Uterus (tissue), 4 donors: ENCODE results near the gene ALDH8A1. TPM values are rescaled to one million over a fixed set of nuclear protein-coding genes. Genes with fewer than 3 reads are reported as not detected.
"Not testable (repeated sequence)": the region's sequence is repeated elsewhere in the genome, so short reads cannot be mapped to it uniquely, and the experiment has no call there.

ENCODE experiments used
- DNase-seq, 2 donors: peaks; one replicate each; pipeline ENCODE4 v3.0.0-alpha.2; 2019 to 2020
- H3K27ac ChIP-seq, 2 donors: fragments of 200-600 bp; sonication (generic); 1 replicate in 1 of 2; 2 replicates in 1 of 2; pipeline ENCODE4 v1.5.1; 2016 to 2018
- H3K27me3 ChIP-seq, 2 donors: fragments of 200-600 bp; sonication (generic); one replicate each; pipeline ENCODE4 v1.5.1; 2018 to 2019; ENCODE audit warnings: control low read depth in 1 of 2
- H3K36me3 ChIP-seq, 2 donors: fragments of 200-600 bp; sonication (generic); one replicate each; pipeline ENCODE4 v1.5.1; 2019; ENCODE audit warnings: control low read depth in 1 of 2
- H3K4me1 ChIP-seq, 2 donors: fragments of 200-600 bp; sonication (generic); one replicate each; pipeline ENCODE4 v1.5.1; 2018 to 2019; ENCODE audit warnings: control low read depth in 1 of 2
- H3K4me3 ChIP-seq, 2 donors: fragments of 200-600 bp; sonication (generic); 1 replicate in 1 of 2; 2 replicates in 1 of 2; pipeline ENCODE4 v1.5.1; 2018 to 2019; ENCODE audit warnings: mild to moderate bottlenecking in 1 of 2
- H3K9me3 ChIP-seq, 2 donors: fragments of 200-600 bp; sonication (generic); one replicate each; pipeline ENCODE4 v1.5.1; 2019; ENCODE audit warnings: control low read depth in 1 of 2
- CTCF ChIP-seq, 4 experiments: fragments of 200-600 bp in 2 of 4; fragments of 450-650 bp in 2 of 4; sonication (generic) in 2 of 4; IDR thresholded peaks; one replicate each; pipeline ENCODE4 v1.5.1; 2016 to 2019; ENCODE audit warnings: antibody characterized with exemption in 4 of 4, mild to moderate bottlenecking in 2 of 4, moderate library complexity in 1 of 4
- POLR2A ChIP-seq, 2 donors: fragments of 450-650 bp; IDR thresholded peaks; one replicate each; pipeline ENCODE4 v1.6.1; 2016; ENCODE audit warnings: antibody characterized with exemption in 2 of 2, mild to moderate bottlenecking in 1 of 2, moderate library complexity in 1 of 2
- intact Hi-C: fragments of 100-400 bp; cut with DNase I; formaldehyde crosslinking; loops from one replicate; pipeline ENCODE4 v1.15.1; 2023; ENCODE audit warnings: low total_unique reads
- total RNA-seq, 4 donors: library from RNA; depleted of rRNA in 3 of 4; stranded (reverse); fragments of >200 nt in 3 of 4; gene quantifications; one replicate each; pipeline versions ENCODE4 v1.1.0 to v1.2.4, GENCODE V29; 2014 to 2023
- donor health status: DM: yes; HTN: yes; CAD: no.

The ALDH8A1 gene
- total RNA-seq, 4 donors from 2014 or later, result 0.55 to 1.4 TPM; not detected in 2

- Histone ChIP-seq H3K36me3 (no peaks in the 10 kb centered on the region), H3K9me3 (no peaks in the 10 kb centered on the region), H3K27me3 (no peaks in the 10 kb centered on the region), H3K27ac (peak overlapping the region in 1 of 2 donors; percentile 26), H3K4me1 (peaks cover 0 to 6% of the 10 kb centered on the region in 2 donors), H3K4me3 (no peak overlapping the region)
- DNase-seq, result no peak
- TF ChIP-seq CTCF (IDR thresholded peaks at IDR 0.05), result no peak
- TF ChIP-seq POLR2A (IDR thresholded peaks at IDR 0.05), result no peak
- intact Hi-C loops, result no loop called here
Measured at GRCh38 chr6:134903448-134903847, 46.5 kb downstream of the ALDH8A1 start.

GRCh38 chr6:134902936-134903335 is 47.0 kb downstream of the ALDH8A1 start:
- intact Hi-C loops, result no loop called here
- no peak for TF ChIP-seq CTCF (IDR thresholded peaks at IDR 0.05)
- no peak for TF ChIP-seq POLR2A (IDR thresholded peaks at IDR 0.05)
- Histone ChIP-seq H3K27ac (peak overlapping the region in 1 of 2 donors; percentile 26), H3K4me1 (peaks cover 0 to 5% of the 10 kb centered on the region in 2 donors), H3K9me3 (no peaks in the 10 kb centered on the region), H3K4me3 (no peak overlapping the region), H3K36me3 (no peaks in the 10 kb centered on the region), H3K27me3 (no peaks in the 10 kb centered on the region)
- no peak for DNase-seq

- no peak for DNase-seq
- Histone ChIP-seq H3K27me3 (no peaks in the 10 kb centered on the region), H3K4me1 (peaks cover 0 to 5% of the 10 kb centered on the region in 2 donors), H3K27ac (peak overlapping the region in 1 of 2 donors; percentile 26), H3K9me3 (no peaks in the 10 kb centered on the region), H3K36me3 (no peaks in the 10 kb centered on the region), H3K4me3 (no peak overlapping the region)
- TF ChIP-seq POLR2A (IDR thresholded peaks at IDR 0.05) (no peak), CTCF (IDR thresholded peaks at IDR 0.05) (no peak)
- intact Hi-C loops, result no loop called here
Measured at GRCh38 chr6:134902074-134902861, 47.6 kb downstream of the ALDH8A1 start.

- no peak overlapping the region for H3K4me3 ChIP-seq
- H3K4me1 ChIP-seq, result peaks cover 0 to 5% of the 10 kb centered on the region in 2 donors
- DNase-seq, result no peak
- TF ChIP-seq POLR2A (IDR thresholded peaks at IDR 0.05), result no peak
- no peak for TF ChIP-seq CTCF (IDR thresholded peaks at IDR 0.05)
- H3K9me3 ChIP-seq, result no peaks in the 10 kb centered on the region
- H3K36me3 ChIP-seq, result no peaks in the 10 kb centered on the region
- no peak overlapping the region for H3K27ac ChIP-seq
- H3K27me3 ChIP-seq, result no peaks in the 10 kb centered on the region
- intact Hi-C loops, result no loop called here
Measured at GRCh38 chr6:134898575-134898974, 51.3 kb downstream of the ALDH8A1 start.

- intact Hi-C loops, H3K27ac ChIP-seq, H3K4me1 ChIP-seq: not testable (repeated sequence)
Measured at GRCh38 chr6:134898166-134898565, 51.7 kb downstream of the ALDH8A1 start.

More at GRCh38 chr6:134898166-134898565, 51.7 kb downstream of the ALDH8A1 start:
- not testable (repeated sequence) for H3K9me3 ChIP-seq, H3K27me3 ChIP-seq, H3K4me3 ChIP-seq, DNase-seq, H3K36me3 ChIP-seq
